Lower leg skin (tissue), 3 donors: ENCODE data around the gene KAZN.

Source experiments
- CTCF ChIP-seq, 3 donors: fragments of 450-650 bp; IDR thresholded peaks; one replicate each; pipeline ENCODE4 v1.5.1; 2016; ENCODE audit warnings: antibody characterized with exemption in 3 of 3, mild to moderate bottlenecking in 3 of 3, moderate library complexity in 2 of 3
- POLR2A ChIP-seq, 2 donors: fragments of 450-650 bp; IDR thresholded peaks; one replicate each; pipeline ENCODE4 v1.6.1; 2016 to 2017; ENCODE audit warnings: antibody characterized with exemption in 2 of 2, mild to moderate bottlenecking in 1 of 2, moderate library complexity in 1 of 2

GRCh38 chr1:14617791-14618190, 19.3 kb downstream of the KAZN start:
- TF ChIP-seq CTCF (IDR thresholded peaks at IDR 0.05) (no peak), POLR2A (IDR thresholded peaks at IDR 0.05) (no peak)
